ENCODE data around the gene LVRN.

LVRN gene

GRCh38 chr5:115956957-115957356 lies 5.3 kb upstream of the LVRN start:
- no peak for DNase-seq (ENCODE audit: low read depth in 2 of 2)

DNA sequence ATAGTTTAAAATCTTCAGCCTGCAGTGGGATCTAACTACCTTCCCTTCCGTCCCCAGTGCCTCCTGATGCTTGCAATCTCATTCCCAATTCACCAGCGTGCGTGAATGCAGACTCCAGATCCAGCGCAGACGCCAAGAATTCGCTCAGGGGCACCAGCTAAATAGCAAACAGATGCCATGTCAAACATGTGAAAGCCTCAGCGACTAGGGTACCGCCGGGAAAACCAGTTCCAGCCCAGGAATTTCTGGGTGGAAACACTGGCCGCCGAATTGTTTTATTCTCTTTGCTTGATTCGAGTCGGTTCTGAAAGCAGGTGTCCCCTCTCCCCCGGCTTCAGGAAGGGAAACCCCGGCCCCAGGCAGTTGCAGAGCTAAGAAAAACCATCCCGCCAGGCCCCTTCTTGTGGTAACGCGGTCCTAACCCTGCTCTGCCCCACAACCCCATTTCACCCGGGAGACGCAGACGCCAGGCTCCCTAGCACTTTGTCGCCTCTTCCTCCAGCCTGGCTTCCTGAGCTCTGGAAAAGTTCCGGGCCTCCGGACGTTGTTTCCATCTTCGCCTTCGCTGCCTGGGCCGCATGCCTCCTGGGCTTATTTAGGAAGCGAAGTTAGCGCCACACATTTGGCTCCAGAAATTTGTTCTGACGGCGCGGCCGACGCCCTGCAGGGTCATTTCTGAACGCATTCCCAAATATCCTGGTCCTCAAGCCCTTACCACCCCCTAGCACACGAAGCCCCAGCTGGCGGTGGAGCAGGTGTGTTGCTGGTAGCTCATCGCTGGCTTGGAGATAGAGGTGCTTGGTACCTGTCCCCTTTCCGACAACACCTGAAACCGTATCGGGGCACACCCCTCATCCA lies 665 bp upstream of the LVRN start:
- DNase-seq (ENCODE audit: low read depth in 2 of 2) = no peak

DNA sequence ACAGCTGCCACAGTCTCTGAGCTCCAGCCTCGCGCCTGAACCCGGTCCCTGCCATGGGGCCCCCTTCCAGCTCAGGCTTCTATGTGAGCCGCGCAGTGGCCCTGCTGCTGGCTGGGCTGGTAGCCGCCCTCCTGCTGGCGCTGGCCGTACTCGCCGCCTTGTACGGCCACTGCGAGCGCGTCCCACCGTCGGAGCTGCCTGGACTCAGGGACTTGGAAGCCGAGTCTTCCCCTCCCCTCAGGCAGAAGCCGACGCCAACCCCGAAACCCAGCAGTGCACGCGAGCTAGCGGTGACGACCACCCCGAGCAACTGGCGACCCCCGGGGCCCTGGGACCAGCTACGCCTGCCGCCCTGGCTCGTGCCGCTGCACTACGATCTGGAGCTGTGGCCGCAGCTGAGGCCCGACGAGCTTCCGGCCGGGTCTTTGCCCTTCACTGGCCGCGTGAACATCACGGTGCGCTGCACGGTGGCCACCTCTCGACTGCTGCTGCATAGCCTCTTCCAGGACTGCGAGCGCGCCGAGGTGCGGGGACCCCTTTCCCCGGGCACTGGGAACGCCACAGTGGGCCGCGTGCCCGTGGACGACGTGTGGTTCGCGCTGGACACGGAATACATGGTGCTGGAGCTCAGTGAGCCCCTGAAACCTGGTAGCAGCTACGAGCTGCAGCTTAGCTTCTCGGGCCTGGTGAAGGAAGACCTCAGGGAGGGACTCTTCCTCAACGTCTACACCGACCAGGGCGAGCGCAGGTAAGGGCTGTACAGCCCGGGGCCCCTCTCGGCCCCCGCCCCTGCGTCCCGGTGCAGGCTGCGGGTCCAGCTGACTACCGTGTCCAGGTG lies 509 bp downstream of the LVRN start:
- no peak for DNase-seq (ENCODE audit: low read depth in 2 of 2)

DNA sequence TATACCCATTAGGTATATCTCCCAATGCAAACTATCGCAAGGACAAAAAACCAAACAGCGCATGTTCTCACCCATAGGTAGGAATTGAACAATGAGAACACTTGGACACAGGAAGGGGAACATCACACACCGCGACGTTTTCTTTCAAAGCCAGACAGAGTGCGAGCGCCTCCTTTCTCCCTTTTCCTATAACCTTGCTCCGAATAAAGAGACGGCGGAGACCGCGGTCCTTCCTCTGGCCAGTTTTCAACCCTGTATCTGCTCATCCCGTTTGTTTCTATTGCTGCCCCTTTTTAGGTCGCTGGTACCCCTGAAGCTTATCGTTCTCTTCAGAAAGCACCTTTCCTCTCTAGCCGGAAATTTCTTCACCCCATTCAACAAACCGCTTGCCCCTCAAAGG lies 1.3 kb downstream of the LVRN start:
- DNase-seq (ENCODE audit: low read depth in 2 of 2) = no peak

DNA sequence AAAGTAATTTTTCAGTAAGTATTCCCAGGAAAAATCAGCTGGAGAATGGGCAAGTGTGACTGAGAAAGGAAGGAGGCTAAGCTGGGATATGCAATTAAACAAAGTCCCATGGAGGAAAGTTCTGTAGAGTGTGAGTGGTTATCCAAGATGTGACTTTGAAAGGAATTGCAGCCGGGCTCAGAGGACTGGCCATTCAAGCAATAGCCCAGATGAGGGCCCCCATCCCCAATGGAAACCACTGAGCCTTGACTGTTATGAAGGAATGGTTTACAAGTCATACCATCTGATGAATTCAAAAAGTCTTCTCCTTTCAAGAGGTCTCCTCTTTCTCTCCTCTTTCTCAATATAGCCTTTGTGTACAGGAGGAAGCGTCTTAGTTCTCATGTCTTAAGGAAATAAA lies 6.5 kb downstream of the LVRN start:
- no peak for DNase-seq (ENCODE audit: low read depth in 2 of 2)

DNA sequence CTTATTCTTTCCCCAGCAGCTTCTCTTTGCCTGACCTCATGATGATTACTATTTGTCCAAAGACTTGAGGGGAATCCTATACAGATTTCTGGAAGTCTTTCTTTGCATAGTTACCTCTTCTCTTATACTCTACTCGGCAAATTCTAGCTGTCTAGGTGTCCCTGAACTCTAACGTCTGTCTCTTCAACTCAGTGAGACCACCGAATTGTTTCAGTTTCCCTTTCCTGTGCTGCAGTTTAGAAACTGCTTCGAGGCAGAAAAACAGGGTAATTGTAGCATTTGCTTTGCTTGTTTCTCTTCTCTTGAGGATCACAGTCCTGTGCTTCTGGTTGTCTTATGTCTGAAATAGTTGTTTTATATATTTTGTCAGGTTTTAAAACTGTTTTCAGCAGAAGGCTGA lies 14.8 kb downstream of the LVRN start:
- DNase-seq (ENCODE audit: low read depth in 2 of 2) = no peak

GRCh38 chr5:115977988-115978387 lies 15.7 kb downstream of the LVRN start:
- DNase-seq (ENCODE audit: low read depth in 2 of 2) = no peak

- no peak for DNase-seq (ENCODE audit: low read depth in 2 of 2)
Measured at GRCh38 chr5:115978779-115979178, 16.5 kb downstream of the LVRN start.

DNA sequence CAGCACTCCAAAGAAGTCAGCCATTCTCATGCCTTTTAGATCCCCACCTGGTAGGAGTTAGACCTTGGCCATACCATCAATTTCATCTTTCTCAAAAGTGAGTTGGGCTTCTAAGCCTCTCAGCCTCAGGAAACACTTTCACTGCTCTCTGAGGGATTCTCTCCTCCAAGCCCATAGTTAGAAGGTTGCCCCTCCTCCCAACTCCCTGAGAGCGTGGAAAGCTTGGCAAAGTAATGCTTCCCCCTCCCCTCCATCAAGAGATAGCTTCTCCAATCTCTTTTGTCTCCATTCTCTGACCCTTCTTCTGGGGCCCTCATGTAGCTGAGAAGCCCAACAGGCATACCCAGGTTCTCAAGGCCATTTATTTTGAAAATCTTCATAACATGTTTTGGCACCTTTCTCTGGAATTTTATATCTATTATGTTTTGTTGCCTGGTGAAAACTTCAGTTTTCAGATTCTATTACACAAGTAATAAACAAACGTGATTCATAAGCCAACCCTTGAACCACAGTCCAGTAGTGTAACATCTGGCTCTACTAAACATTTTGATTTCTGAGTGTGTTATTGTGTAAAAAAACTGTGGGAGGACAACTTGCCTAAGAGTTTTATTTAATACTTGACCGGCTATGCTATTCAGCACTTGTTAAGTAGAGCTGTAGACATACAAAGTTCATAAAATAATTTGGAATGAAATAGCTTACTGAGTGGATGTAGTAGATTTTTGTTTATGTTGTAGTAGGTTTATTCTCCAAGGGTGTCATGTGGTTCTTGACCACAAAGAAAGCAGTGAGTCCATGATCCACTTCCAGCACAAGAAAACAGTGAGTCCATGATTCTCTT lies 17.1 kb downstream of the LVRN start:
- no peak for DNase-seq (ENCODE audit: low read depth in 2 of 2)

GRCh38 chr5:115983519-115983918 lies 21.2 kb downstream of the LVRN start:
- DNase-seq (ENCODE audit: low read depth in 2 of 2) = no peak

- DNase-seq (ENCODE audit: low read depth in 2 of 2) = no peak
Measured at GRCh38 chr5:115985802-115986757, 23.8 kb downstream of the LVRN start.

- DNase-seq (ENCODE audit: low read depth in 2 of 2) = no peak
Measured at GRCh38 chr5:115988002-115988401, 25.7 kb downstream of the LVRN start.

- no peak for DNase-seq (ENCODE audit: low read depth in 2 of 2)
Measured at GRCh38 chr5:115992848-115993350, 30.6 kb downstream of the LVRN start.

- DNase-seq (ENCODE audit: low read depth in 2 of 2) = no peak
Measured at GRCh38 chr5:115995351-115995750, 33.1 kb downstream of the LVRN start.

- no peak for DNase-seq (ENCODE audit: low read depth in 2 of 2)
Measured at GRCh38 chr5:116002116-116002906, 40.0 kb downstream of the LVRN start.

GRCh38 chr5:116004248-116004647 lies 42.0 kb downstream of the LVRN start:
- no peak for DNase-seq (ENCODE audit: low read depth in 2 of 2)

DNA sequence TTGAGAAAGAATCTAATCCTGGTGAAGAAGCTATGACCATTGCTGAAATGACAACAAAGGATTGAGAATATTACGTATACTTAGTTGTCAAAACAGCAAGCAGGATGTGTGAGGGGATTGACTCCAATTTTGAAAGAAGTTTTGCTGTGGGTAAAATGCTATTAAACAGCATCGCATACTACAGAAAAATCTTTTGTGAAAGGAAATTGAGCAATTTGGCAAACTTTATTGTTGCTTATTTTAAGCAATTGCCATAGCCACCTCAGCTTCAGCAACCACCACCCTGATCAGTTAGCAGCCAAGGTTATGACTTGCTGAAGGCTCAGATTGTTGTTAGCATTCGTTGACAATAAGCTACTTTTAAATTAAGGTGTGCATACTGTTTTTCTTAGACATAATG lies 47.5 kb downstream of the LVRN start:
- DNase-seq (ENCODE audit: low read depth in 2 of 2) = no peak

DNA sequence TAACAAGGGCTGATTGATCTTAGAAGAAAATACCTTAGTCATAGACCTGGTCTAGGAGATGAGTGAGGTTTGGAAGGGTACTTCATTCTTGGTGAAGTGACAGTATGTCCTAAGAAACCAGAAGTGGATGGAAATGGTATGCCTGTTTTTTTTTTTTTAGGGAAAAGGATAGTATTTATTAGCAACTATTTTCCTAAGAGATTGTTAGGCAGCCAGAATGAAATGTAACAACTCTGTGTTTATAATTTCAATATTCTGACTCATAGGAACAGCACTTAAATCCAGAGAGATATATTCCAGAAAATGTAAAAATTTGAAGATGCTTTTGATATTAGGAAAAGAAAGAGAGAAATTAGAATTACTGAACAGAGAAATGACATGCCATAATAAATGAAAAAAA lies 48.8 kb downstream of the LVRN start:
- no peak for DNase-seq (ENCODE audit: low read depth in 2 of 2)

GRCh38 chr5:116013207-116013785 lies 51.0 kb downstream of the LVRN start:
- DNase-seq (ENCODE audit: low read depth in 2 of 2) = no peak

- DNase-seq (ENCODE audit: low read depth in 2 of 2) = no peak
Measured at GRCh38 chr5:116013936-116014335, 51.7 kb downstream of the LVRN start.
